Stomach (tissue), 9 donors: ENCODE measurements around the gene ZMIZ1. TPM values are rescaled to one million over a fixed set of nuclear protein-coding genes. Genes with fewer than 3 reads are reported as not detected.

ENCODE experiments used
- DNase-seq, 2 donors: peaks; one replicate each; pipeline versions ENCODE4 v3.0.0 to v3.0.0-alpha.2; 2013 to 2019
- H3K27ac ChIP-seq, 5 donors: fragments of 200-600 bp in 4 of 5; sonication (generic) in 4 of 5; one replicate each; pipeline ENCODE4 v1.5.1; 2013 to 2019; ENCODE audit warnings: mild to moderate bottlenecking in 1 of 5, moderate library complexity in 1 of 5
- H3K27me3 ChIP-seq, 3 donors: fragments of 200-600 bp; sonication (generic); one replicate each; pipeline ENCODE4 v1.5.1; 2017 to 2019; ENCODE audit warnings: mixed run types in 1 of 3
- H3K36me3 ChIP-seq, 4 donors: fragments of 200-600 bp; sonication (generic); 1 replicate in 3 of 4; 2 replicates in 1 of 4; pipeline ENCODE4 v1.5.1; 2016 to 2019
- H3K4me1 ChIP-seq, 4 donors: fragments of 200-600 bp; sonication (generic); one replicate each; pipeline ENCODE4 v1.5.1; 2016 to 2019
- H3K4me3 ChIP-seq, 4 donors: fragments of 200-600 bp; sonication (generic) in 3 of 4; one replicate each; pipeline ENCODE4 v1.5.1; 2016 to 2019; ENCODE audit warnings: mild to moderate bottlenecking in 1 of 4
- H3K9me3 ChIP-seq, 4 donors: fragments of 200-600 bp; sonication (generic); one replicate each; pipeline ENCODE4 v1.5.1; 2016 to 2019
- CTCF ChIP-seq, 7 experiments: fragments of 450-650 bp in 4 of 7; fragments of 200-600 bp in 3 of 7; sonication (generic) in 3 of 7; IDR thresholded peaks; one replicate each; pipeline ENCODE4 v1.5.1; 2016 to 2019; ENCODE audit warnings: antibody characterized with exemption in 7 of 7, control low read depth in 2 of 7, mild to moderate bottlenecking in 1 of 7
- EP300 ChIP-seq: sonication (generic); formaldehyde crosslinking; IDR thresholded peaks from one replicate; pipeline ENCODE4 v1.6.1; 2017; ENCODE audit warnings: antibody characterized with exemption
- POLR2A ChIP-seq, 4 donors: fragments of 450-650 bp; IDR thresholded peaks; one replicate each; pipeline ENCODE4 v1.6.1; 2016; ENCODE audit warnings: antibody characterized with exemption in 4 of 4, control low read depth in 2 of 4, mild to moderate bottlenecking in 1 of 4, moderate library complexity in 1 of 4
- POLR2AphosphoS5 ChIP-seq, 3 donors: sonication (generic); formaldehyde crosslinking; IDR thresholded peaks; one replicate each; pipeline ENCODE4 v1.6.1; 2016; ENCODE audit warnings: antibody characterized with exemption in 3 of 3
- WGBS, 5 donors: extraction: QIAGEN DNeasy Blood & Tissue Kit in 3 of 5; methylation state at CpG; one replicate each; pipeline versions ENCODE4 v1.1.5 to v1.1.7; 2013 to 2018; 5-methylcytosine and 5-hydroxymethylcytosine counted together
- intact Hi-C: fragments of 100-400 bp; cut with DNase I; formaldehyde crosslinking; loops from one replicate; pipeline ENCODE4 v1.15.1; 2023; ENCODE audit warnings: low total_unique reads
- polyA plus RNA-seq, 3 donors: library from polyadenylated mRNA; stranded (reverse); fragments of 200-250 nt; gene quantifications; one replicate each; pipeline ENCODE4 v1.2.3, GENCODE V29; 2013
- total RNA-seq, 5 donors: library from RNA; depleted of rRNA; stranded (reverse); fragments of >200 nt; gene quantifications; one replicate each; pipeline versions ENCODE4 v1.1.0 to v1.2.3, GENCODE V29; 2014 to 2016
- donor health status: healthy with polysubstance abuse.
- donor health status: Bipolar disorder and iron deficiency.
- donor health status: healthy.

Gene ZMIZ1
- total and polyA plus RNA-seq, 8 donors = 17.7 to 103 (median 26.3) TPM

GRCh38 chr10:79068203-79068561 lies 584 bp upstream of the ZMIZ1 start:
- WGBS, 5 donors = 1 to 6% (median 4%) methylated on average over 12 to 17 of the region's 17 CpGs; no CpG with 5 or more reads in 1 of the 5 donors
- no peaks in the 10 kb centered on the region for H3K9me3 ChIP-seq

GRCh38 chr10:79069325-79070080 lies 737 bp downstream of the ZMIZ1 start:
- Histone ChIP-seq H3K27ac (peak overlapping the region; percentile 95 to 99 (median 98)), H3K36me3 (no peaks in the 10 kb centered on the region), H3K27me3 (no peaks in the 10 kb centered on the region), H3K9me3 (no peaks in the 10 kb centered on the region), H3K4me3 (peak overlapping the region; percentile 80 to 93 (median 90)), H3K4me1 (peaks cover 46 to 71% (median 65%) of the 10 kb centered on the region in 4 donors)
- 0 to 2% (median 1%) methylated on average over 26 to 76 of the region's 77 CpGs for WGBS, 5 donors
- intact Hi-C loops = loop anchor here (10.0 kb wide), 2 partner anchors 65 to 125 kb away; no protein-coding TSS in a partner anchor
- TF ChIP-seq POLR2AphosphoS5 (IDR thresholded peaks at IDR 0.05) = peak in 2 of 3 donors; percentile 8 to 21
- no peak for TF ChIP-seq POLR2A (IDR thresholded peaks at IDR 0.05)
- DNase-seq = peak; percentile 61 to 81

More at GRCh38 chr10:79068203-79068561, 584 bp upstream of the ZMIZ1 start:
- peak overlapping the region; percentile 95 to 99 (median 98) for H3K27ac ChIP-seq
- DNase-seq = no peak
- H3K27me3 ChIP-seq = no peaks in the 10 kb centered on the region
- intact Hi-C loops = no loop called here
- peak overlapping the region; percentile 80 to 93 (median 90) for H3K4me3 ChIP-seq
- no peaks in the 10 kb centered on the region for H3K36me3 ChIP-seq
- H3K4me1 ChIP-seq = peaks cover 44 to 69% (median 60%) of the 10 kb centered on the region in 4 donors
- TF ChIP-seq EP300 = no peak
- TF ChIP-seq CTCF (IDR thresholded peaks at IDR 0.05) = no peak
- no peak for TF ChIP-seq POLR2A (IDR thresholded peaks at IDR 0.05)
- no peak for TF ChIP-seq POLR2AphosphoS5 (IDR thresholded peaks at IDR 0.05)

GRCh38 chr10:79070081-79070605 lies 1.4 kb downstream of the ZMIZ1 start:
- Histone ChIP-seq H3K27me3 (no peaks in the 10 kb centered on the region), H3K9me3 (no peaks in the 10 kb centered on the region), H3K27ac (peak overlapping the region; percentile 95 to 99 (median 98)), H3K4me3 (peak overlapping the region; percentile 80 to 93 (median 90)), H3K36me3 (no peaks in the 10 kb centered on the region), H3K4me1 (peaks cover 49 to 76% (median 66%) of the 10 kb centered on the region in 4 donors)
- WGBS, 5 donors = 0 to 2% (median 0%) methylated on average over 10 to 55 of the region's 55 CpGs
- intact Hi-C loops = loop anchor here (10.0 kb wide), 2 partner anchors 65 to 125 kb away; no protein-coding TSS in a partner anchor
- TF ChIP-seq POLR2AphosphoS5 (IDR thresholded peaks at IDR 0.05) (no peak), EP300 (no peak), POLR2A (IDR thresholded peaks at IDR 0.05) (no peak), CTCF (IDR thresholded peaks at IDR 0.05) (no peak)
- DNase-seq = peak; percentile 62 to 75

- peak overlapping the region; percentile 80 to 93 (median 90) for H3K4me3 ChIP-seq
- H3K27ac ChIP-seq = peak overlapping the region; percentile 95 to 99 (median 98)
- TF ChIP-seq CTCF (IDR thresholded peaks at IDR 0.05) (no peak), EP300 (no peak), POLR2AphosphoS5 (IDR thresholded peaks at IDR 0.05) (peak; percentile 84 to 92 (median 87)), POLR2A (IDR thresholded peaks at IDR 0.05) (peak in 2 of 4 donors; percentile 7 to 50)
- peaks cover 56 to 80% (median 69%) of the 10 kb centered on the region in 4 donors for H3K4me1 ChIP-seq
- no peaks in the 10 kb centered on the region for H3K27me3 ChIP-seq
- intact Hi-C loops = loop anchor here (10.0 kb wide), 2 partner anchors 64 to 124 kb away; no protein-coding TSS in a partner anchor
- no peaks in the 10 kb centered on the region for H3K9me3 ChIP-seq
- DNase-seq = peak; percentile 93 to 95
- H3K36me3 ChIP-seq = no peaks in the 10 kb centered on the region
- WGBS, 5 donors = 0 to 2% (median 2%) methylated on average over 7 to 32 of the region's 32 CpGs
Observed at GRCh38 chr10:79070606-79071395, 2.0 kb downstream of the ZMIZ1 start.
